ENCODE data around the gene GSC2.

GRCh38 chr22:19142394-19142793, 7.7 kb downstream of the GSC2 start:
- TF ChIP-seq ZNF384 (IDR thresholded peaks at IDR 0.05) (no peak), SP1 (IDR thresholded peaks at IDR 0.05) (no peak)
